CD4-positive, alpha-beta T cell (primary cell): ENCODE data around the gene TRPV6. TPM values are rescaled to one million over a fixed set of nuclear protein-coding genes. Genes with fewer than 3 reads are reported as not detected.

Experiments used
- ATAC-seq: fragments of 200-7000 bp; cut with Tn5 transposase; one replicate; pipeline ENCODE4 v1.10.0; 2022; ENCODE audit warnings: mild to moderate bottlenecking; ENCODE audit not compliant: poor library complexity
- CTCF ChIA-PET: fragments of 350-600 bp; sonication (Branson Sonifier 250); formaldehyde crosslinking; loops from one replicate; lab custom pipeline; 2021; ENCODE audit warnings: antibody characterized with exemption, inconsistent platforms; lab: Charles Lee
- POLR2A ChIA-PET: fragments of 350-600 bp; sonication (Branson Sonifier 250); formaldehyde crosslinking; loops from one replicate; lab custom pipeline; 2021; ENCODE audit warnings: antibody characterized with exemption, inconsistent platforms; lab: Charles Lee
- DNase-seq, 14 experiments: peaks; one replicate each; pipeline ENCODE4 v3.0.0-alpha.2; 2013 to 2020; ENCODE audit warnings: mixed read lengths in 2 of 14
- H3K27ac ChIP-seq, 2 donors: one replicate each; pipeline versions ENCODE4 v1.5.1 to v1.7.0; 2013; ENCODE audit warnings: low read length in 2 of 2, low read depth in 1 of 2, mild to moderate bottlenecking in 1 of 2
- H3K27me3 ChIP-seq, 2 experiments: 1 replicate in 1 of 2; 2 replicates in 1 of 2; pipeline versions ENCODE4 v1.6.1 to v1.7.0; 2013; ENCODE audit warnings: low read length in 2 of 2, control low read depth in 1 of 2, mild to moderate bottlenecking in 1 of 2, moderate library complexity in 1 of 2; ENCODE audit not compliant: insufficient read depth in 2 of 2, control insufficient read depth in 1 of 2
- H3K36me3 ChIP-seq: one replicate; pipeline ENCODE4 v1.6.1; 2013; ENCODE audit warnings: low read length, control low read depth; ENCODE audit not compliant: insufficient read depth
- H3K4me1 ChIP-seq: one replicate; pipeline ENCODE4 v1.6.1; 2013; ENCODE audit warnings: low read length, control low read depth; ENCODE audit not compliant: insufficient read depth
- H3K4me3 ChIP-seq: one replicate; pipeline ENCODE4 v1.5.1; 2013; ENCODE audit warnings: mild to moderate bottlenecking, low read length, moderate library complexity
- H3K9me3 ChIP-seq, 2 experiments: 1 replicate in 1 of 2; 2 replicates in 1 of 2; pipeline versions ENCODE4 v1.6.1 to v1.7.0; 2013; ENCODE audit warnings: low read length in 2 of 2, mild to moderate bottlenecking in 2 of 2, control low read depth in 1 of 2, moderate library complexity in 1 of 2; ENCODE audit not compliant: control insufficient read depth in 1 of 2, insufficient read depth in 1 of 2
- H3K27ac Mint-ChIP-seq: one replicate; pipeline ENCODE4 v1.8.0; 2020; ENCODE audit warnings: mixed read lengths
- H3K27me3 Mint-ChIP-seq: one replicate; pipeline ENCODE4 v1.8.0; 2021; ENCODE audit warnings: mixed read lengths
- H3K36me3 Mint-ChIP-seq: one replicate; pipeline ENCODE4 v1.8.0; 2021; ENCODE audit warnings: low read depth, mixed read lengths
- H3K4me1 Mint-ChIP-seq: one replicate; pipeline ENCODE4 v1.8.0; 2021; ENCODE audit warnings: low read depth, mixed read lengths
- H3K4me3 Mint-ChIP-seq: one replicate; pipeline ENCODE4 v1.8.0; 2020; ENCODE audit warnings: mild to moderate bottlenecking, mixed read lengths
- H3K9me3 Mint-ChIP-seq: one replicate; pipeline ENCODE4 v1.8.0; 2020; ENCODE audit warnings: mixed read lengths
- intact Hi-C, 2 experiments: fragments of 100-400 bp; cut with DNase I in 1 of 2; cut with micrococcal nuclease in 1 of 2; formaldehyde crosslinking; loops; one replicate each; pipeline versions ENCODE4 v1.15.1 to v1.9.0; 2023 to 2025; cut with DNase I, micrococcal nuclease
- total RNA-seq, 174 experiments: library from RNA in 2 of 174; stranded (reverse) in 2 of 174; gene quantifications; one replicate each; pipeline ENCODE4 v1.2.3 and lab custom pipeline; 2021 to 2026
- TF ChIP-seq, protein P1 (sequence below): fragments of 200-600 bp; IDR thresholded peaks from one replicate; pipeline ENCODE4 v1.8.0; 2022; ENCODE audit warnings: antibody characterized with exemption, mild to moderate bottlenecking

TRPV6 gene
- total RNA-seq, 2 experiments from 2014 or later: not detected

GRCh38 chr7:142853739-142854371 is 31.7 kb downstream of the TRPV6 start:
- CTCF ChIA-PET: interaction anchor here (0.7 to 2.2 kb wide), 13 partner anchors 9 to 508 kb away, joined by 3 to 11 read pairs (median 3); no protein-coding TSS in a partner anchor
- peak overlapping the region; percentile 95 for H3K4me3 Mint-ChIP-seq
- H3K27ac ChIP-seq: peak overlapping the region; percentile 24 to 41
- H3K9me3 ChIP-seq: no peaks in the 10 kb centered on the region
- H3K36me3 ChIP-seq: no peaks in the 10 kb centered on the region
- TF ChIP-seq, protein P1, sequence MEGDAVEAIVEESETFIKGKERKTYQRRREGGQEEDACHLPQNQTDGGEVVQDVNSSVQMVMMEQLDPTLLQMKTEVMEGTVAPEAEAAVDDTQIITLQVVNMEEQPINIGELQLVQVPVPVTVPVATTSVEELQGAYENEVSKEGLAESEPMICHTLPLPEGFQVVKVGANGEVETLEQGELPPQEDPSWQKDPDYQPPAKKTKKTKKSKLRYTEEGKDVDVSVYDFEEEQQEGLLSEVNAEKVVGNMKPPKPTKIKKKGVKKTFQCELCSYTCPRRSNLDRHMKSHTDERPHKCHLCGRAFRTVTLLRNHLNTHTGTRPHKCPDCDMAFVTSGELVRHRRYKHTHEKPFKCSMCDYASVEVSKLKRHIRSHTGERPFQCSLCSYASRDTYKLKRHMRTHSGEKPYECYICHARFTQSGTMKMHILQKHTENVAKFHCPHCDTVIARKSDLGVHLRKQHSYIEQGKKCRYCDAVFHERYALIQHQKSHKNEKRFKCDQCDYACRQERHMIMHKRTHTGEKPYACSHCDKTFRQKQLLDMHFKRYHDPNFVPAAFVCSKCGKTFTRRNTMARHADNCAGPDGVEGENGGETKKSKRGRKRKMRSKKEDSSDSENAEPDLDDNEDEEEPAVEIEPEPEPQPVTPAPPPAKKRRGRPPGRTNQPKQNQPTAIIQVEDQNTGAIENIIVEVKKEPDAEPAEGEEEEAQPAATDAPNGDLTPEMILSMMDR: peak; percentile 90
- peak overlapping the region; percentile 87 for H3K4me3 ChIP-seq
- intact Hi-C loops: loop anchor here (1.0 to 10.0 kb wide), 8 partner anchors 13 to 531 kb away; partner anchors contain the start of genes CASP2 (in 1 of the 2), TMEM139 (in 1 of the 2) and ZYX (in 1 of the 2)
- ATAC-seq: peak; percentile 82
- peaks cover 11% of the 10 kb centered on the region for H3K36me3 Mint-ChIP-seq
- POLR2A ChIA-PET: interaction anchor here (0.6 to 3.5 kb wide), 17 partner anchors 9 to 527 kb away, joined by 3 to 40 read pairs (median 5); no protein-coding TSS in a partner anchor
- no peaks in the 10 kb centered on the region for H3K9me3 Mint-ChIP-seq
- peaks cover 52% of the 10 kb centered on the region for H3K4me1 Mint-ChIP-seq
- H3K4me1 ChIP-seq: peaks cover 30% of the 10 kb centered on the region
- H3K27ac Mint-ChIP-seq: peak overlapping the region; percentile 85
- H3K27me3 Mint-ChIP-seq: no peaks in the 10 kb centered on the region
- peak; percentile 44 to 83 (median 60) for DNase-seq
- no peaks in the 10 kb centered on the region for H3K27me3 ChIP-seq

- intact Hi-C loops: loop anchor here (2.0 to 10.0 kb wide), 5 partner anchors 15 to 533 kb away; partner anchors contain the start of genes CASP2 (in 1 of the 2), TMEM139 (in 1 of the 2) and ZYX (in 1 of the 2)
- Mint-ChIP-seq H3K4me1 (peaks cover 39% of the 10 kb centered on the region), H3K36me3 (peaks cover 11% of the 10 kb centered on the region), H3K9me3 (no peaks in the 10 kb centered on the region), H3K27ac (no peak overlapping the region), H3K27me3 (no peaks in the 10 kb centered on the region), H3K4me3 (peak overlapping the region; percentile 59)
- ATAC-seq (no peak), DNase-seq (no peak)
- Histone ChIP-seq H3K9me3 (no peaks in the 10 kb centered on the region), H3K4me1 (peaks cover 26% of the 10 kb centered on the region), H3K4me3 (no peak overlapping the region), H3K27ac (no peak overlapping the region), H3K36me3 (no peaks in the 10 kb centered on the region), H3K27me3 (no peaks in the 10 kb centered on the region)
- ChIA-PET CTCF (interaction anchor here (0.7 to 1.0 kb wide), 2 partner anchors 20 to 29 kb away, joined by 3 read pairs; no protein-coding TSS in a partner anchor), POLR2A (interaction anchor here (2.4 kb wide), 1 partner anchor 41 kb away, joined by 7 read pairs; no protein-coding TSS in a partner anchor)
- TF ChIP-seq, protein P1: no peak
These were observed 33.6 kb downstream of the TRPV6 start for GRCh38 chr7:142851919-142852318.

GRCh38 chr7:142851269-142851668 is 34.3 kb downstream of the TRPV6 start:
- no peak overlapping the region for H3K4me3 ChIP-seq
- TF ChIP-seq, protein P1: no peak
- no peaks in the 10 kb centered on the region for H3K27me3 Mint-ChIP-seq
- no peak overlapping the region for H3K27ac ChIP-seq
- intact Hi-C loops: loop anchor here (5.0 to 10.0 kb wide), 4 partner anchors 39 to 534 kb away; partner anchors contain the start of genes CASP2 (in 1 of the 2), TMEM139 (in 1 of the 2) and ZYX (in 1 of the 2)
- DNase-seq (no peak), ATAC-seq (no peak)
- H3K4me3 Mint-ChIP-seq: no peak overlapping the region
- H3K27me3 ChIP-seq: no peaks in the 10 kb centered on the region
- CTCF ChIA-PET: interaction anchor here (0.7 to 1.7 kb wide), 3 partner anchors 19 to 68 kb away, joined by 3 read pairs; no protein-coding TSS in a partner anchor
- no peaks in the 10 kb centered on the region for H3K9me3 ChIP-seq
- POLR2A ChIA-PET: interaction anchor here (0.6 to 2.4 kb wide), 2 partner anchors 40 to 54 kb away, joined by 3 to 7 read pairs; no protein-coding TSS in a partner anchor
- no peaks in the 10 kb centered on the region for H3K9me3 Mint-ChIP-seq
- peaks cover 11% of the 10 kb centered on the region for H3K36me3 Mint-ChIP-seq
- peak overlapping the region; percentile 19 for H3K27ac Mint-ChIP-seq
- peaks cover 33% of the 10 kb centered on the region for H3K4me1 Mint-ChIP-seq
- peaks cover 20% of the 10 kb centered on the region for H3K4me1 ChIP-seq
- H3K36me3 ChIP-seq: no peaks in the 10 kb centered on the region
